HepG2 (cell line): ENCODE results near the gene RAB1B. TPM values are rescaled to one million over a fixed set of nuclear protein-coding genes. Genes with fewer than 3 reads are reported as not detected.

Experiments
- ATF7-NPFF ChIP-seq: sonication (generic); formaldehyde crosslinking; IDR thresholded peaks from 2 replicates; pipeline ENCODE4 v1.8.1; 2023; ENCODE audit warnings: mild to moderate bottlenecking, low read depth, missing genetic modification reagents, moderate library complexity
- CAMTA2 ChIP-seq: sonication (generic); formaldehyde crosslinking; IDR thresholded peaks from 2 replicates; pipeline ENCODE4 v1.4.0; 2020; ENCODE audit warnings: mild to moderate bottlenecking, missing genetic modification reagents, borderline replicate concordance
- DNMT3B ChIP-seq: conservative IDR thresholded peaks from 2 replicates; pipeline ENCODE4 v1.6.1; 2016; ENCODE audit warnings: missing biosample characterization, control low read depth
- EZH2 ChIP-seq: conservative IDR thresholded peaks from 2 replicates; pipeline ENCODE4 v1.6.1; 2012; ENCODE audit warnings: mild to moderate bottlenecking, low read depth, low read length, moderate library complexity
- HOXA5 ChIP-seq: sonication (generic); formaldehyde crosslinking; IDR thresholded peaks from 2 replicates; pipeline ENCODE4 v1.4.0; 2020; ENCODE audit warnings: missing genetic modification reagents
- KDM2A ChIP-seq: sonication (generic); formaldehyde crosslinking; IDR thresholded peaks from 2 replicates; pipeline ENCODE4 v1.4.0; 2020; ENCODE audit warnings: low read depth, missing genetic modification reagents, borderline replicate concordance
- MTERF4 ChIP-seq: sonication (generic); formaldehyde crosslinking; IDR thresholded peaks from 2 replicates; pipeline ENCODE4 v1.8.0; 2023; ENCODE audit warnings: mild to moderate bottlenecking, missing genetic modification reagents
- MYPOP ChIP-seq: sonication (generic); formaldehyde crosslinking; IDR thresholded peaks from 2 replicates; pipeline ENCODE4 v1.8.1; 2023; ENCODE audit warnings: mild to moderate bottlenecking, moderate library complexity, missing genetic modification reagents
- NFRKB ChIP-seq: fragments of 450-650 bp; IDR thresholded peaks from 2 replicates; pipeline ENCODE4 v1.6.1; 2017
- PBX2 ChIP-seq: IDR thresholded peaks from 2 replicates; pipeline ENCODE4 v1.6.1; 2016; ENCODE audit warnings: control low read depth
- RARA ChIP-seq: IDR thresholded peaks from 2 replicates; pipeline ENCODE4 v1.6.1; 2016; ENCODE audit warnings: missing genetic modification reagents, missing compliant biosample characterization
- SKI ChIP-seq: fragments of 450-650 bp; IDR thresholded peaks from one replicate; pipeline ENCODE4 v1.6.1; 2018; ENCODE audit warnings: mild to moderate bottlenecking; ENCODE audit not compliant: partially characterized antibody
- SP5 ChIP-seq: IDR thresholded peaks from 2 replicates; pipeline ENCODE4 v1.6.1; 2016; ENCODE audit warnings: low read depth, borderline replicate concordance
- SRSF4 ChIP-seq: fragments of 200-400 bp; formaldehyde crosslinking; IDR thresholded peaks from one replicate; pipeline ENCODE4 v1.6.1; 2018; ENCODE audit warnings: mild to moderate bottlenecking, low read depth, low read length, moderate library complexity; ENCODE audit not compliant: poor library complexity, severe bottlenecking
- SRSF9 ChIP-seq: fragments of 200-400 bp; formaldehyde crosslinking; IDR thresholded peaks from 2 replicates; pipeline ENCODE4 v1.6.1; 2018; ENCODE audit warnings: borderline replicate concordance, mild to moderate bottlenecking, low read depth, low read length; ENCODE audit not compliant: insufficient read depth, poor library complexity, severe bottlenecking
- TFDP1 ChIP-seq: IDR thresholded peaks from 2 replicates; pipeline ENCODE4 v1.6.1; 2016; ENCODE audit warnings: missing compliant biosample characterization, missing genetic modification reagents, borderline replicate concordance
- THYN1 ChIP-seq: sonication (generic); formaldehyde crosslinking; IDR thresholded peaks from 2 replicates; pipeline ENCODE4 v1.8.1; 2023; ENCODE audit warnings: low read depth, mild to moderate bottlenecking, moderate library complexity, missing genetic modification reagents, borderline replicate concordance
- TRIM24 ChIP-seq: sonication (generic); formaldehyde crosslinking; IDR thresholded peaks from 2 replicates; pipeline ENCODE4 v1.8.0; 2022; ENCODE audit warnings: mild to moderate bottlenecking, missing genetic modification reagents
- ZFP36L1 ChIP-seq: sonication (generic); formaldehyde crosslinking; IDR thresholded peaks from 2 replicates; pipeline ENCODE4 v1.8.0; 2022; ENCODE audit warnings: mild to moderate bottlenecking, missing genetic modification reagents, moderate library complexity
- ZNF143 ChIP-seq: sonication (generic); formaldehyde crosslinking; IDR thresholded peaks from 2 replicates; pipeline ENCODE4 v1.4.0; 2020; ENCODE audit warnings: missing genetic modification reagents
- ZNF17 ChIP-seq: sonication (generic); formaldehyde crosslinking; IDR thresholded peaks from 2 replicates; pipeline ENCODE4 v1.5.0; 2020; ENCODE audit warnings: mild to moderate bottlenecking, missing genetic modification reagents
- ZNF207 ChIP-seq: fragments of 450-650 bp; IDR thresholded peaks from 2 replicates; pipeline ENCODE4 v1.6.1; 2016; ENCODE audit warnings: antibody characterized with exemption, borderline replicate concordance
- ZNF260 ChIP-seq: sonication (generic); formaldehyde crosslinking; IDR thresholded peaks from 2 replicates; pipeline ENCODE4 v1.4.0; 2020; ENCODE audit warnings: missing genetic modification reagents, low read depth, mild to moderate bottlenecking, borderline replicate concordance
- ZNF350 ChIP-seq: sonication (generic); formaldehyde crosslinking; IDR thresholded peaks from 2 replicates; pipeline ENCODE4 v1.4.0; 2020; ENCODE audit warnings: mild to moderate bottlenecking, low read depth, missing genetic modification reagents, borderline replicate concordance
- ZNF367 ChIP-seq: sonication (generic); formaldehyde crosslinking; IDR thresholded peaks from 2 replicates; pipeline ENCODE4 v1.4.0; 2020; ENCODE audit warnings: missing genetic modification reagents, borderline replicate concordance
- ZNF547 ChIP-seq: sonication (generic); formaldehyde crosslinking; IDR thresholded peaks from 2 replicates; pipeline ENCODE4 v1.5.1; 2020; ENCODE audit warnings: mild to moderate bottlenecking, missing genetic modification reagents
- ZNF746 ChIP-seq: sonication (generic); formaldehyde crosslinking; IDR thresholded peaks from 2 replicates; pipeline ENCODE4 v1.8.0; 2022; ENCODE audit warnings: mild to moderate bottlenecking, missing genetic modification reagents
- polyA plus RNA-seq, 8 experiments: library from polyadenylated mRNA; depleted of rRNA in 3 of 8; stranded (reverse) in 7 of 8; unstranded in 1 of 8; fragments of >200 nt; fragmentation: Illumina TruSeq in 4 of 8; extraction: Trizol in 4 of 8; gene quantifications; 2 replicates each; pipeline versions ENCODE4 v1.2.1 to v1.2.3, GENCODE V29; 2011 to 2016; ENCODE audit warnings: low read depth in 4 of 8, missing spikeins in 1 of 8, mixed read lengths in 1 of 8; ENCODE audit not compliant: insufficient read depth in 1 of 8
- total RNA-seq, 5 experiments: library from RNA; depleted of rRNA; stranded (reverse); fragments of >200 nt; fragmentation: Illumina TruSeq; extraction: Trizol; gene quantifications; 2 replicates each; pipeline ENCODE4 v1.2.3, GENCODE V29; 2016; ENCODE audit warnings: low read depth in 1 of 5

The RAB1B gene
- total and polyA plus RNA-seq, 2 of the 13 experiments (the other 11 are each of a cell fraction or from before 2014, with no cell fraction given), result 77.9 to 87.9 TPM

- TF ChIP-seq ZNF746 (CRISPR knock-in tag), result no peak
- TF ChIP-seq ZNF17 (CRISPR knock-in tag), result no peak
- no peak for TF ChIP-seq ZNF260 (CRISPR knock-in tag)
- TF ChIP-seq PBX2 (CRISPR knock-in tag), result no peak
- no peak for TF ChIP-seq TRIM24 (CRISPR knock-in tag)
- no peak for TF ChIP-seq SKI
- peak; percentile 7; the same call in 1 of the 2 replicates for TF ChIP-seq SP5 (CRISPR knock-in tag)
- TF ChIP-seq ZNF143, result peak; percentile 97
- no peak for TF ChIP-seq THYN1
- TF ChIP-seq MYPOP, result peak; percentile 51; the same call in 1 of the 2 replicates
- no peak for TF ChIP-seq RARA (CRISPR knock-in tag)
- TF ChIP-seq HOXA5 (CRISPR knock-in tag), result no peak; the same call in 1 of the 2 replicates
- TF ChIP-seq ZNF367 (CRISPR knock-in tag), result no peak
- no peak for TF ChIP-seq ZNF207
- TF ChIP-seq ATF7-NPFF (CRISPR knock-in tag), result no peak
- no peak for TF ChIP-seq EZH2
- TF ChIP-seq KDM2A, result peak; percentile 34; the same call in 1 of the 2 replicates
- no peak for TF ChIP-seq SRSF4
- TF ChIP-seq CAMTA2 (CRISPR knock-in tag), result no peak
- peak; percentile 25; the same call in 1 of the 2 replicates for TF ChIP-seq ZNF350
- TF ChIP-seq DNMT3B (CRISPR knock-in tag), result 0 out of 2 replicates have a peak, but pooled peaks have one; percentile 63
- TF ChIP-seq MTERF4 (CRISPR knock-in tag), result no peak
- no peak for TF ChIP-seq ZFP36L1 (CRISPR knock-in tag)
- no peak for TF ChIP-seq SRSF9
- no peak for TF ChIP-seq NFRKB
- peak; percentile 81; the same call in 1 of the 2 replicates for TF ChIP-seq TFDP1 (CRISPR knock-in tag)
- TF ChIP-seq ZNF547 (CRISPR knock-in tag), result no peak
Measured at GRCh38 chr11:66268244-66268951, at the start of gene RAB1B (continued).
